ENCODE data around the gene COPE. TPM values are rescaled to one million over a fixed set of nuclear protein-coding genes. Genes with fewer than 3 reads are reported as not detected.

Gene COPE
- total RNA-seq, 1 experiment from 2014 or later = 221 TPM

- BruUV-seq (replicated peaks) = no TSS peak
- no peaks in the 10 kb centered on the region for H3K4me1 ChIP-seq (replicated peaks; ENCODE audit: insufficient read depth)
- CTCF ChIA-PET = interaction anchor here (0.5 kb wide), 1 partner anchor 403 kb away, joined by 4 read pairs; no protein-coding TSS in a partner anchor
- DNase-seq = no peak
- no peak overlapping the region for H2AFZ ChIP-seq
- H4K20me1 ChIP-seq (ENCODE audit: insufficient read depth) = peaks cover 84% of the 10 kb centered on the region
- peaks cover 29% of the 10 kb centered on the region for H3K79me2 ChIP-seq (ENCODE audit: low read depth)
- TF ChIP-seq CTCF (conservative IDR thresholded peaks at IDR 0.05) (no peak), EZH2 (IDR thresholded peaks at IDR 0.05; ENCODE audit: low read depth) (no peak)
- H3K4me3 ChIP-seq = no peak overlapping the region
- peaks cover 38% of the 10 kb centered on the region for H3K36me3 ChIP-seq (ENCODE audit: low read depth)
- H3K9me2 ChIP-seq (ENCODE audit: insufficient read depth) = no peaks in the 10 kb centered on the region
- H3K27me3 ChIP-seq (ENCODE audit: insufficient read depth, low read depth) = no peaks in the 10 kb centered on the region
- no peak overlapping the region for H3K4me2 ChIP-seq
- H3F3A ChIP-seq (ENCODE audit: insufficient read depth, low read depth) = peaks cover 24% of the 10 kb centered on the region; the same call in 1 of the 2 replicates
- H3K27ac ChIP-seq = no peak overlapping the region
- POLR2A ChIA-PET (ENCODE audit: unreplicated experiment) = interaction anchor here (0.5 kb wide), 1 partner anchor 403 kb away, joined by 4 read pairs; no protein-coding TSS in a partner anchor
- no peaks in the 10 kb centered on the region for H3K9me3 ChIP-seq (ENCODE audit: insufficient read depth, low read depth)
- intact Hi-C loops (cut with micrococcal nuclease; ENCODE audit: unreplicated experiment) = no loop called here
Observed at GRCh38 chr19:18853755-18854427, 65.3 kb downstream of the COPE start.

- H3K4me2 ChIP-seq = no peak overlapping the region
- H3K4me3 ChIP-seq = no peak overlapping the region
- no peak for DNase-seq
- H2AFZ ChIP-seq = no peak overlapping the region
- intact Hi-C loops (cut with micrococcal nuclease; ENCODE audit: unreplicated experiment) = no loop called here
- no TSS peak for BruUV-seq (replicated peaks)
- CTCF ChIA-PET = no interaction called here
- H3K9me2 ChIP-seq (ENCODE audit: insufficient read depth) = no peaks in the 10 kb centered on the region
- POLR2A ChIA-PET (ENCODE audit: unreplicated experiment) = no interaction called here
- H3K79me2 ChIP-seq (ENCODE audit: low read depth) = peaks cover 41% of the 10 kb centered on the region
- H3F3A ChIP-seq (ENCODE audit: insufficient read depth, low read depth) = peaks cover 29% of the 10 kb centered on the region; the same call in 1 of the 2 replicates
- H4K20me1 ChIP-seq (ENCODE audit: insufficient read depth) = peaks cover 90% of the 10 kb centered on the region
- H3K9me3 ChIP-seq (ENCODE audit: insufficient read depth, low read depth) = no peaks in the 10 kb centered on the region
- peaks cover 48% of the 10 kb centered on the region for H3K36me3 ChIP-seq (ENCODE audit: low read depth)
- TF ChIP-seq EZH2 (IDR thresholded peaks at IDR 0.05; ENCODE audit: low read depth) (no peak), CTCF (conservative IDR thresholded peaks at IDR 0.05) (no peak)
- H3K4me1 ChIP-seq (replicated peaks; ENCODE audit: insufficient read depth) = no peaks in the 10 kb centered on the region
- no peak overlapping the region for H3K27ac ChIP-seq
- no peaks in the 10 kb centered on the region for H3K27me3 ChIP-seq (ENCODE audit: insufficient read depth, low read depth)
Observed at GRCh38 chr19:18852648-18853047, 66.5 kb downstream of the COPE start.

- Histone ChIP-seq H3K9me3 (ENCODE audit: insufficient read depth, low read depth) (no peaks in the 10 kb centered on the region), H3K4me1 (replicated peaks; ENCODE audit: insufficient read depth) (no peaks in the 10 kb centered on the region), H3K9me2 (ENCODE audit: insufficient read depth) (no peaks in the 10 kb centered on the region), H3K36me3 (ENCODE audit: low read depth) (peaks cover 50% of the 10 kb centered on the region), H3K27me3 (ENCODE audit: insufficient read depth, low read depth) (no peaks in the 10 kb centered on the region), H3K4me3 (no peak overlapping the region), H3K4me2 (no peak overlapping the region), H3K79me2 (ENCODE audit: low read depth) (peaks cover 49% of the 10 kb centered on the region), H3F3A (ENCODE audit: insufficient read depth, low read depth) (peaks cover 32% of the 10 kb centered on the region; the same call in 1 of the 2 replicates), H4K20me1 (ENCODE audit: insufficient read depth) (peaks cover 90% of the 10 kb centered on the region), H2AFZ (no peak overlapping the region), H3K27ac (no peak overlapping the region)
- DNase-seq = no peak
- TF ChIP-seq EZH2 (IDR thresholded peaks at IDR 0.05; ENCODE audit: low read depth) = no peak
- no peak for TF ChIP-seq CTCF (conservative IDR thresholded peaks at IDR 0.05)
- ChIA-PET CTCF (interaction anchor here (0.5 kb wide), 1 partner anchor 407 kb away, joined by 5 read pairs; no protein-coding TSS in a partner anchor), POLR2A (ENCODE audit: unreplicated experiment) (no interaction called here)
- BruUV-seq (replicated peaks) = no TSS peak
- intact Hi-C loops (cut with micrococcal nuclease; ENCODE audit: unreplicated experiment) = no loop called here
Observed at GRCh38 chr19:18851673-18852325, 67.4 kb downstream of the COPE start.

Measured in PC-9 (cell line).